ENCODE data around the gene DUSP7. TPM values are rescaled to one million over a fixed set of nuclear protein-coding genes. Genes with fewer than 3 reads are reported as not detected.

Gene DUSP7
- 33.5 and 34.0 TPM in 2 replicates for total RNA-seq

- peak within 1 kb of the TSS; percentile 95 for H3K27ac Mint-ChIP-seq
- peak within 1 kb of the TSS; percentile 91 for H3K4me3 Mint-ChIP-seq
- no peaks in the 10 kb centered on the region for H3K27me3 Mint-ChIP-seq
- H3K4me1 Mint-ChIP-seq: peaks cover 40% of the 10 kb centered on the region
- no peaks in the 10 kb centered on the region for H3K9me3 Mint-ChIP-seq
- intact Hi-C loops (cut with micrococcal nuclease): loop anchor here (2.0 to 10.0 kb wide), 7 partner anchors 30 to 1442 kb away; partner anchors contain the start of genes ALAS1, CISH, DCAF1 and MAPKAPK3
- peak; percentile 94 for DNase-seq
- H3K36me3 Mint-ChIP-seq (ENCODE audit: low read depth): peaks cover 27% of the 10 kb centered on the region
Observed at GRCh38 chr3:52056521-52056967, at the start of gene DUSP7. DUSP7 (minus strand) TSS chr3:52056571; CDS start chr3:52056366, 205 bp downstream.

GRCh38 chr3:52104684-52105640 is 48.6 kb upstream of the DUSP7 start:
- Mint-ChIP-seq H3K4me3 (no peak overlapping the region), H3K27me3 (no peaks in the 10 kb centered on the region), H3K27ac (no peak overlapping the region), H3K4me1 (peaks cover 3% of the 10 kb centered on the region), H3K36me3 (ENCODE audit: low read depth) (peaks cover 39% of the 10 kb centered on the region), H3K9me3 (peaks cover 4% of the 10 kb centered on the region)
- no peak for DNase-seq
- intact Hi-C loops (cut with micrococcal nuclease): no loop called here

GRCh38 chr3:52102934-52103333 is 46.6 kb upstream of the DUSP7 start:
- no peak for DNase-seq
- Mint-ChIP-seq H3K36me3 (ENCODE audit: low read depth) (peaks cover 37% of the 10 kb centered on the region), H3K27ac (no peak overlapping the region), H3K4me1 (peaks cover 1% of the 10 kb centered on the region), H3K27me3 (no peaks in the 10 kb centered on the region), H3K9me3 (peaks cover 4% of the 10 kb centered on the region), H3K4me3 (no peak overlapping the region)
- intact Hi-C loops (cut with micrococcal nuclease): no loop called here

- intact Hi-C loops (cut with micrococcal nuclease): no loop called here
- Mint-ChIP-seq H3K27me3 (no peaks in the 10 kb centered on the region), H3K9me3 (peaks cover 4% of the 10 kb centered on the region), H3K4me1 (peaks cover 1% of the 10 kb centered on the region), H3K36me3 (ENCODE audit: low read depth) (peaks cover 28% of the 10 kb centered on the region), H3K4me3 (no peak overlapping the region), H3K27ac (no peak overlapping the region)
- DNase-seq: no peak
Observed at GRCh38 chr3:52099001-52099401, 42.6 kb upstream of the DUSP7 start.

- no peak for DNase-seq
- H3K4me1 Mint-ChIP-seq: peaks cover 1% of the 10 kb centered on the region
- no peak overlapping the region for H3K4me3 Mint-ChIP-seq
- peaks cover 24% of the 10 kb centered on the region for H3K36me3 Mint-ChIP-seq (ENCODE audit: low read depth)
- intact Hi-C loops (cut with micrococcal nuclease): no loop called here
- no peaks in the 10 kb centered on the region for H3K27me3 Mint-ChIP-seq
- H3K9me3 Mint-ChIP-seq: peaks cover 4% of the 10 kb centered on the region
- H3K27ac Mint-ChIP-seq: no peak overlapping the region
Observed at GRCh38 chr3:52097851-52098507, 41.6 kb upstream of the DUSP7 start.

- Mint-ChIP-seq H3K9me3 (peaks cover under 1% of the 10 kb centered on the region), H3K4me3 (no peak overlapping the region), H3K36me3 (ENCODE audit: low read depth) (peaks cover 17% of the 10 kb centered on the region), H3K27me3 (no peaks in the 10 kb centered on the region), H3K4me1 (peaks cover 1% of the 10 kb centered on the region), H3K27ac (no peak overlapping the region)
- intact Hi-C loops (cut with micrococcal nuclease): no loop called here
- no peak for DNase-seq
Observed at GRCh38 chr3:52095990-52096775, 39.8 kb upstream of the DUSP7 start.

GRCh38 chr3:52094571-52095485 is 38.5 kb upstream of the DUSP7 start:
- H3K4me1 Mint-ChIP-seq: peaks cover 1% of the 10 kb centered on the region
- intact Hi-C loops (cut with micrococcal nuclease): no loop called here
- no peak overlapping the region for H3K27ac Mint-ChIP-seq
- H3K4me3 Mint-ChIP-seq: no peak overlapping the region
- peaks cover 9% of the 10 kb centered on the region for H3K36me3 Mint-ChIP-seq (ENCODE audit: low read depth)
- no peak for DNase-seq
- no peaks in the 10 kb centered on the region for H3K27me3 Mint-ChIP-seq
- no peaks in the 10 kb centered on the region for H3K9me3 Mint-ChIP-seq

GRCh38 chr3:52093756-52094545 is 37.6 kb upstream of the DUSP7 start:
- H3K27ac Mint-ChIP-seq: peak overlapping the region; percentile 1
- DNase-seq: no peak
- no peaks in the 10 kb centered on the region for H3K9me3 Mint-ChIP-seq
- intact Hi-C loops (cut with micrococcal nuclease): no loop called here
- peaks cover 6% of the 10 kb centered on the region for H3K36me3 Mint-ChIP-seq (ENCODE audit: low read depth)
- H3K4me1 Mint-ChIP-seq: no peaks in the 10 kb centered on the region
- no peaks in the 10 kb centered on the region for H3K27me3 Mint-ChIP-seq
- H3K4me3 Mint-ChIP-seq: no peak overlapping the region

GRCh38 chr3:52092891-52093290 is 36.5 kb upstream of the DUSP7 start:
- H3K27ac Mint-ChIP-seq: no peak overlapping the region
- H3K4me3 Mint-ChIP-seq: no peak overlapping the region
- no peaks in the 10 kb centered on the region for H3K27me3 Mint-ChIP-seq
- peaks cover 6% of the 10 kb centered on the region for H3K36me3 Mint-ChIP-seq (ENCODE audit: low read depth)
- H3K4me1 Mint-ChIP-seq: peaks cover 3% of the 10 kb centered on the region
- intact Hi-C loops (cut with micrococcal nuclease): no loop called here
- DNase-seq: no peak
- no peaks in the 10 kb centered on the region for H3K9me3 Mint-ChIP-seq

- no peaks in the 10 kb centered on the region for H3K27me3 Mint-ChIP-seq
- DNase-seq: no peak
- no peaks in the 10 kb centered on the region for H3K9me3 Mint-ChIP-seq
- no peak overlapping the region for H3K27ac Mint-ChIP-seq
- intact Hi-C loops (cut with micrococcal nuclease): no loop called here
- peaks cover 9% of the 10 kb centered on the region for H3K4me1 Mint-ChIP-seq
- peaks cover 6% of the 10 kb centered on the region for H3K36me3 Mint-ChIP-seq (ENCODE audit: low read depth)
- H3K4me3 Mint-ChIP-seq: no peak overlapping the region
Observed at GRCh38 chr3:52092271-52092660, 35.9 kb upstream of the DUSP7 start.

GRCh38 chr3:52091586-52092270 is 35.4 kb upstream of the DUSP7 start:
- Mint-ChIP-seq H3K27me3 (no peaks in the 10 kb centered on the region), H3K9me3 (no peaks in the 10 kb centered on the region), H3K4me3 (no peak overlapping the region), H3K36me3 (ENCODE audit: low read depth) (peaks cover 6% of the 10 kb centered on the region), H3K4me1 (peaks cover 14% of the 10 kb centered on the region), H3K27ac (no peak overlapping the region)
- no peak for DNase-seq
- intact Hi-C loops (cut with micrococcal nuclease): no loop called here

GRCh38 chr3:52090933-52091468 is 34.6 kb upstream of the DUSP7 start:
- Mint-ChIP-seq H3K4me1 (peaks cover 21% of the 10 kb centered on the region), H3K27ac (no peak overlapping the region), H3K4me3 (no peak overlapping the region), H3K9me3 (no peaks in the 10 kb centered on the region), H3K36me3 (ENCODE audit: low read depth) (peaks cover 6% of the 10 kb centered on the region), H3K27me3 (no peaks in the 10 kb centered on the region)
- no peak for DNase-seq
- intact Hi-C loops (cut with micrococcal nuclease): no loop called here

All from activated CD4-positive, alpha-beta T cell treated with anti-CD3 and anti-CD28 coated beads, Interleukin-2, amount 10 ng/mL, durations not matched to agents 24 days and 14 days (primary cell).